Mucosa of descending colon (tissue), 3 donors: ENCODE measurements around the gene SLC16A3. TPM values are rescaled to one million over a fixed set of nuclear protein-coding genes. Genes with fewer than 3 reads are reported as not detected.
"Not testable (repeated sequence)": the region's sequence is repeated elsewhere in the genome, so short reads cannot be mapped to it uniquely, and the experiment has no call there.

Source experiments
- ATAC-seq: fragments of 200-7000 bp; cut with Tn5 transposase; one replicate; pipeline ENCODE4 v1.9.1; 2020; ENCODE audit warnings: mild to moderate bottlenecking, moderate library complexity
- DNase-seq, 3 donors: peaks; one replicate each; pipeline ENCODE4 v3.0.0-alpha.2; 2020
- H3K36me3 ChIP-seq: fragments of 200-600 bp; one replicate; pipeline ENCODE4 v1.8.0; 2021; ENCODE audit warnings: low read depth, mild to moderate bottlenecking
- H3K4me1 ChIP-seq: fragments of 200-600 bp; one replicate; pipeline ENCODE4 v1.8.0; 2021; ENCODE audit warnings: low read depth, mild to moderate bottlenecking
- H3K4me3 ChIP-seq: fragments of 200-600 bp; one replicate; pipeline ENCODE4 v1.8.0; 2021; ENCODE audit warnings: mild to moderate bottlenecking
- H3K9me3 ChIP-seq: fragments of 200-600 bp; one replicate; pipeline ENCODE4 v1.8.0; 2021; ENCODE audit warnings: mild to moderate bottlenecking
- intact Hi-C, 2 donors: fragments of 100-400 bp; cut with DNase I in 1 of 2; cut with micrococcal nuclease in 1 of 2; formaldehyde crosslinking; loops; one replicate each; pipeline versions ENCODE4 v1.11.0 to v1.11.1; 2022; cut with DNase I, micrococcal nuclease
- total RNA-seq, 3 donors: library from RNA; stranded (reverse); fragmentation: NEBNext Ultra II Directional in 2 of 3; extraction: Animal tissue kit (Norgen Biotek cat#: 25700) in 2 of 3; gene quantifications; one replicate each; pipeline versions ENCODE4 v1.2.1 to v1.2.4, GENCODE V29; 2021 to 2023
- TF ChIP-seq, protein P1 (sequence below): fragments of 200-600 bp; IDR thresholded peaks from one replicate; pipeline ENCODE4 v1.8.0; 2022; ENCODE audit warnings: antibody characterized with exemption, mild to moderate bottlenecking
- donor health status: DM: no; HTN: no; CAD: no; lungs with moderate emphysema.
- donor health status: DM: no; HTN: no; CAD: no.
- donor health status: DM: no; HTN: yes; CAD: no.

SLC16A3 gene
- total RNA-seq, 3 donors from 2014 or later, result 41.0 to 150 (median 104) TPM

DNA sequence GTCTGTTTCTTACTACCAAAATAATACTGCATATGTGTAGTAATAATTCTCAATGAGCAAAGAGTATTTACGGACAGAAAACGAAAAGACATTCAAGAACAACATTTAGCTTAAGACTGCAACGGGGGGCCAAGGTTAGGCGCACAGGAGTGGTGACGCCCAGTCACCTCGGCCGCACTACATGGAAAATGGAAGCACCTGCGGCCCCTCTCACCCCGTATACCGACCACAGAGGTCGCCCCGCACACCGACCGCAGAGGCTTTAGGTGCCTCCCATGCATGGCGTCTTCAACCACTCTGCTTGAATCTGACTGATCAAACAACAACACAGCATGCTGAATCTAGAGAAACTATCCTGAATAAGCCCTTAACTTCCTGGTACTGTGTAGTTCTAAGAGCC is 42.6 kb upstream of the SLC16A3 start:
- intact Hi-C loops, result no loop called here
- DNase-seq, result peak in 1 of 3 donors; percentile 27

DNA sequence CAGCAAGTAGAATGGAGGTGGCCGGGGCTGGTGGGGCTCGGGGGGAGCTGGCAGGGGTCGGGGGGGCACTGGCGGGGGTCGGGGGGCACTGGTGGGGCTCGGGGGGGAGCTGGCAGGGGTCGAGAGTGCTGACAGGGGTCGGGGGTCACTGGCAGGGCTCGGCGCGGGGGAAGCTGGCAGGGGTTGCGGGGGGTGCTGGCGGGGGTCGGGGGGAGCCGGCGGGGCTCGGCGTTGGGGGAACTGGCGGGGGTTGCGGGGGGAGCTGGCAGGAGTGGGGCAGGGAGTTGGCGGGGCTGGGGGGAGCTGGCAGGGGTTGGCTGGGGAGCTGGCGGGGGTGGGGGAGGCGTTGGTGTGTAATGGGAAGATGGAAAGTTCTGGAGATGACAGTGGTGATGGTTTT is 41.3 kb upstream of the SLC16A3 start:
- no peaks in the 10 kb centered on the region for H3K9me3 ChIP-seq
- TF ChIP-seq, protein P1, sequence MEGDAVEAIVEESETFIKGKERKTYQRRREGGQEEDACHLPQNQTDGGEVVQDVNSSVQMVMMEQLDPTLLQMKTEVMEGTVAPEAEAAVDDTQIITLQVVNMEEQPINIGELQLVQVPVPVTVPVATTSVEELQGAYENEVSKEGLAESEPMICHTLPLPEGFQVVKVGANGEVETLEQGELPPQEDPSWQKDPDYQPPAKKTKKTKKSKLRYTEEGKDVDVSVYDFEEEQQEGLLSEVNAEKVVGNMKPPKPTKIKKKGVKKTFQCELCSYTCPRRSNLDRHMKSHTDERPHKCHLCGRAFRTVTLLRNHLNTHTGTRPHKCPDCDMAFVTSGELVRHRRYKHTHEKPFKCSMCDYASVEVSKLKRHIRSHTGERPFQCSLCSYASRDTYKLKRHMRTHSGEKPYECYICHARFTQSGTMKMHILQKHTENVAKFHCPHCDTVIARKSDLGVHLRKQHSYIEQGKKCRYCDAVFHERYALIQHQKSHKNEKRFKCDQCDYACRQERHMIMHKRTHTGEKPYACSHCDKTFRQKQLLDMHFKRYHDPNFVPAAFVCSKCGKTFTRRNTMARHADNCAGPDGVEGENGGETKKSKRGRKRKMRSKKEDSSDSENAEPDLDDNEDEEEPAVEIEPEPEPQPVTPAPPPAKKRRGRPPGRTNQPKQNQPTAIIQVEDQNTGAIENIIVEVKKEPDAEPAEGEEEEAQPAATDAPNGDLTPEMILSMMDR, result no peak
- ATAC-seq, result no peak
- H3K36me3 ChIP-seq, result no peaks in the 10 kb centered on the region
- H3K4me1 ChIP-seq, result no peaks in the 10 kb centered on the region
- no peak overlapping the region for H3K4me3 ChIP-seq
- DNase-seq, result peak in 1 of 3 donors; percentile 12
- intact Hi-C loops, result no loop called here

More for the DNA sequence above, 42.6 kb upstream of the SLC16A3 start:
- no peaks in the 10 kb centered on the region for H3K4me1 ChIP-seq
- TF ChIP-seq, protein P1, result no peak
- no peaks in the 10 kb centered on the region for H3K9me3 ChIP-seq
- H3K36me3 ChIP-seq, result no peaks in the 10 kb centered on the region
- ATAC-seq, result no peak
- no peak overlapping the region for H3K4me3 ChIP-seq

- Histone ChIP-seq H3K4me3 (no peak overlapping the region), H3K36me3 (no peaks in the 10 kb centered on the region), H3K4me1 (no peaks in the 10 kb centered on the region), H3K9me3 (no peaks in the 10 kb centered on the region)
- TF ChIP-seq, protein P1, result no peak
- intact Hi-C loops, result no loop called here
- DNase-seq (peak in 1 of 3 donors; percentile 32), ATAC-seq (no peak)
These were observed 40.6 kb upstream of the SLC16A3 start for GRCh38 chr17:82188001-82188961.

- H3K9me3 ChIP-seq, H3K4me3 ChIP-seq, H3K36me3 ChIP-seq, intact Hi-C loops, H3K4me1 ChIP-seq: not testable (repeated sequence)
- DNase-seq, result peak in 2 of 3 donors; percentile 59 to 61
- peak; percentile 55 for ATAC-seq
These were observed 35.8 kb upstream of the SLC16A3 start for GRCh38 chr17:82193050-82193449.

GRCh38 chr17:82193520-82194220 is 35.2 kb upstream of the SLC16A3 start:
- ATAC-seq, result peak; percentile 91
- intact Hi-C loops, result no loop called here
- H3K4me3 ChIP-seq, result no peak overlapping the region
- peak; percentile 76 to 81 (median 77) for DNase-seq
- no peaks in the 10 kb centered on the region for H3K36me3 ChIP-seq
- H3K4me1 ChIP-seq, result no peaks in the 10 kb centered on the region
- no peaks in the 10 kb centered on the region for H3K9me3 ChIP-seq
- TF ChIP-seq, protein P1, result no peak

GRCh38 chr17:82194765-82195164 is 34.1 kb upstream of the SLC16A3 start:
- Histone ChIP-seq H3K9me3 (no peaks in the 10 kb centered on the region), H3K4me1 (no peaks in the 10 kb centered on the region), H3K4me3 (no peak overlapping the region), H3K36me3 (no peaks in the 10 kb centered on the region)
- ATAC-seq (no peak), DNase-seq (no peak)
- intact Hi-C loops, result no loop called here
- TF ChIP-seq, protein P1, result no peak
